CD4-positive, alpha-beta T cell (primary cell): Measurements from ENCODE around the gene CYP24A1. TPM values are rescaled to one million over a fixed set of nuclear protein-coding genes. Genes with fewer than 3 reads are reported as not detected.
A peak's percentile ranks its signal among the peaks of the same experiment; 100 is the strongest.

Experiments
- ATAC-seq: fragments of 200-7000 bp; cut with Tn5 transposase; one replicate; pipeline ENCODE4 v1.10.0; 2022; ENCODE audit warnings: mild to moderate bottlenecking; ENCODE audit not compliant: poor library complexity
- CTCF ChIA-PET: fragments of 350-600 bp; sonication (Branson Sonifier 250); formaldehyde crosslinking; loops from one replicate; lab custom pipeline; 2021; ENCODE audit warnings: antibody characterized with exemption, inconsistent platforms; lab: Charles Lee
- POLR2A ChIA-PET: fragments of 350-600 bp; sonication (Branson Sonifier 250); formaldehyde crosslinking; loops from one replicate; lab custom pipeline; 2021; ENCODE audit warnings: antibody characterized with exemption, inconsistent platforms; lab: Charles Lee
- DNase-seq, 14 experiments: peaks; one replicate each; pipeline ENCODE4 v3.0.0-alpha.2; 2013 to 2020; ENCODE audit warnings: mixed read lengths in 2 of 14
- H3K27ac ChIP-seq, 2 donors: one replicate each; pipeline versions ENCODE4 v1.5.1 to v1.7.0; 2013; ENCODE audit warnings: low read length in 2 of 2, low read depth in 1 of 2, mild to moderate bottlenecking in 1 of 2
- H3K27me3 ChIP-seq, 2 experiments: 1 replicate in 1 of 2; 2 replicates in 1 of 2; pipeline versions ENCODE4 v1.6.1 to v1.7.0; 2013; ENCODE audit warnings: low read length in 2 of 2, control low read depth in 1 of 2, mild to moderate bottlenecking in 1 of 2, moderate library complexity in 1 of 2; ENCODE audit not compliant: insufficient read depth in 2 of 2, control insufficient read depth in 1 of 2
- H3K36me3 ChIP-seq: one replicate; pipeline ENCODE4 v1.6.1; 2013; ENCODE audit warnings: low read length, control low read depth; ENCODE audit not compliant: insufficient read depth
- H3K4me1 ChIP-seq: one replicate; pipeline ENCODE4 v1.6.1; 2013; ENCODE audit warnings: low read length, control low read depth; ENCODE audit not compliant: insufficient read depth
- H3K4me3 ChIP-seq: one replicate; pipeline ENCODE4 v1.5.1; 2013; ENCODE audit warnings: mild to moderate bottlenecking, low read length, moderate library complexity
- H3K9me3 ChIP-seq, 2 experiments: 1 replicate in 1 of 2; 2 replicates in 1 of 2; pipeline versions ENCODE4 v1.6.1 to v1.7.0; 2013; ENCODE audit warnings: low read length in 2 of 2, mild to moderate bottlenecking in 2 of 2, control low read depth in 1 of 2, moderate library complexity in 1 of 2; ENCODE audit not compliant: control insufficient read depth in 1 of 2, insufficient read depth in 1 of 2
- H3K27ac Mint-ChIP-seq: one replicate; pipeline ENCODE4 v1.8.0; 2020; ENCODE audit warnings: mixed read lengths
- H3K27me3 Mint-ChIP-seq: one replicate; pipeline ENCODE4 v1.8.0; 2021; ENCODE audit warnings: mixed read lengths
- H3K36me3 Mint-ChIP-seq: one replicate; pipeline ENCODE4 v1.8.0; 2021; ENCODE audit warnings: low read depth, mixed read lengths
- H3K4me1 Mint-ChIP-seq: one replicate; pipeline ENCODE4 v1.8.0; 2021; ENCODE audit warnings: low read depth, mixed read lengths
- H3K4me3 Mint-ChIP-seq: one replicate; pipeline ENCODE4 v1.8.0; 2020; ENCODE audit warnings: mild to moderate bottlenecking, mixed read lengths
- H3K9me3 Mint-ChIP-seq: one replicate; pipeline ENCODE4 v1.8.0; 2020; ENCODE audit warnings: mixed read lengths
- CTCF ChIP-seq: fragments of 200-600 bp; IDR thresholded peaks from one replicate; pipeline ENCODE4 v1.8.0; 2022; ENCODE audit warnings: antibody characterized with exemption, mild to moderate bottlenecking
- intact Hi-C, 2 experiments: fragments of 100-400 bp; cut with DNase I in 1 of 2; cut with micrococcal nuclease in 1 of 2; formaldehyde crosslinking; loops; one replicate each; pipeline versions ENCODE4 v1.15.1 to v1.9.0; 2023 to 2025; cut with DNase I, micrococcal nuclease
- total RNA-seq, 174 experiments: library from RNA in 2 of 174; stranded (reverse) in 2 of 174; gene quantifications; one replicate each; pipeline ENCODE4 v1.2.3 and lab custom pipeline; 2021 to 2026

The CYP24A1 gene
- total RNA-seq, 2 experiments from 2014 or later, result 0.56 to 1.0 TPM

GRCh38 chr20:54221353-54221752, 47.6 kb upstream of the CYP24A1 start:
- H3K27ac ChIP-seq, result no peak overlapping the region
- Mint-ChIP-seq H3K9me3 (no peaks in the 10 kb centered on the region), H3K4me1 (peaks cover 21% of the 10 kb centered on the region), H3K4me3 (peak overlapping the region; percentile 46), H3K36me3 (peaks cover 19% of the 10 kb centered on the region), H3K27me3 (no peaks in the 10 kb centered on the region), H3K27ac (peak overlapping the region; percentile 72)
- DNase-seq (peak in 4 of 14 experiments; percentile 11 to 53 (median 48)), ATAC-seq (peak; percentile 96)
- no peak overlapping the region for H3K4me3 ChIP-seq
- CTCF ChIA-PET, result no interaction called here
- H3K36me3 ChIP-seq, result peaks cover 14% of the 10 kb centered on the region
- POLR2A ChIA-PET, result interaction anchor here (2.4 kb wide), 1 partner anchor 13 kb away, joined by 14 read pairs; the partner anchor contains the start of gene PFDN4
- no peaks in the 10 kb centered on the region for H3K9me3 ChIP-seq
- TF ChIP-seq CTCF, result no peak
- intact Hi-C loops, result loop anchor here (2.0 to 5.0 kb wide), 2 partner anchors 425 to 426 kb away; no protein-coding TSS in a partner anchor
- no peaks in the 10 kb centered on the region for H3K27me3 ChIP-seq
- H3K4me1 ChIP-seq, result peaks cover 13% of the 10 kb centered on the region

- peaks cover 21% of the 10 kb centered on the region for H3K4me1 Mint-ChIP-seq
- no peak for DNase-seq
- Histone ChIP-seq H3K27me3 (no peaks in the 10 kb centered on the region), H3K4me3 (no peak overlapping the region), H3K4me1 (peaks cover 13% of the 10 kb centered on the region), H3K9me3 (no peaks in the 10 kb centered on the region), H3K36me3 (peaks cover 20% of the 10 kb centered on the region), H3K27ac (no peak overlapping the region)
- intact Hi-C loops, result loop anchor here (2.0 to 5.0 kb wide), 2 partner anchors 426 to 427 kb away; no protein-coding TSS in a partner anchor
- POLR2A ChIA-PET, result interaction anchor here (2.4 kb wide), 1 partner anchor 13 kb away, joined by 14 read pairs; the partner anchor contains the start of gene PFDN4
- no peaks in the 10 kb centered on the region for H3K27me3 Mint-ChIP-seq
- TF ChIP-seq CTCF, result no peak
- ATAC-seq, result no peak
- CTCF ChIA-PET, result no interaction called here
- H3K4me3 Mint-ChIP-seq, result no peak overlapping the region
- peak overlapping the region; percentile 72 for H3K27ac Mint-ChIP-seq
- peaks cover 26% of the 10 kb centered on the region for H3K36me3 Mint-ChIP-seq
- H3K9me3 Mint-ChIP-seq, result no peaks in the 10 kb centered on the region
Observed at GRCh38 chr20:54220722-54221121, 46.9 kb upstream of the CYP24A1 start.

- H3K4me1 ChIP-seq, result peaks cover 13% of the 10 kb centered on the region
- no peaks in the 10 kb centered on the region for H3K27me3 ChIP-seq
- intact Hi-C loops, result loop anchor here (2.0 to 5.0 kb wide), 2 partner anchors 427 kb away; no protein-coding TSS in a partner anchor
- no peak for ATAC-seq
- Mint-ChIP-seq H3K27me3 (no peaks in the 10 kb centered on the region), H3K4me3 (no peak overlapping the region), H3K36me3 (peaks cover 34% of the 10 kb centered on the region), H3K4me1 (peaks cover 21% of the 10 kb centered on the region), H3K9me3 (no peaks in the 10 kb centered on the region), H3K27ac (no peak overlapping the region)
- ChIA-PET CTCF (interaction anchor here (0.7 to 1.8 kb wide), 3 partner anchors 12 to 20 kb away, joined by 3 to 4 read pairs (median 4); partner anchors contain the start of gene PFDN4), POLR2A (no interaction called here)
- H3K9me3 ChIP-seq, result no peaks in the 10 kb centered on the region
- H3K27ac ChIP-seq, result no peak overlapping the region
- DNase-seq, result no peak
- H3K36me3 ChIP-seq, result peaks cover 22% of the 10 kb centered on the region
- H3K4me3 ChIP-seq, result no peak overlapping the region
- TF ChIP-seq CTCF, result peak; percentile 36
Observed at GRCh38 chr20:54219751-54220426, 46.1 kb upstream of the CYP24A1 start.
